HUES6 (cell line): ENCODE data around the gene ELAVL1.
A peak's percentile ranks its signal among the peaks of the same experiment; 100 is the strongest.

Source experiments
- H3K27ac ChIP-seq: 2 replicates; pipeline ENCODE4 v1.7.0; 2013; ENCODE audit warnings: low read depth, mild to moderate bottlenecking, low read length, inconsistent platforms
- H3K27me3 ChIP-seq: 2 replicates; pipeline ENCODE4 v1.6.1; 2013; ENCODE audit warnings: low read length; ENCODE audit not compliant: control insufficient read depth, insufficient read depth
- H3K36me3 ChIP-seq: 2 replicates; pipeline ENCODE4 v1.6.1; 2013; ENCODE audit warnings: low read length; ENCODE audit not compliant: control insufficient read depth, insufficient read depth
- H3K4me1 ChIP-seq: 2 replicates; pipeline ENCODE4 v1.6.1; 2013; ENCODE audit warnings: low read length; ENCODE audit not compliant: control insufficient read depth, insufficient read depth
- H3K4me3 ChIP-seq: 2 replicates; pipeline ENCODE4 v1.5.1; 2013; ENCODE audit warnings: low read depth, low read length
- H3K9ac ChIP-seq: one replicate; pipeline ENCODE4 v1.6.1; 2013; ENCODE audit warnings: mild to moderate bottlenecking, low read length
- H3K9me3 ChIP-seq: 2 replicates; pipeline ENCODE4 v1.6.1; 2013; ENCODE audit warnings: low read depth, low read length; ENCODE audit not compliant: control insufficient read depth, insufficient read depth

Gene ELAVL1

DNA sequence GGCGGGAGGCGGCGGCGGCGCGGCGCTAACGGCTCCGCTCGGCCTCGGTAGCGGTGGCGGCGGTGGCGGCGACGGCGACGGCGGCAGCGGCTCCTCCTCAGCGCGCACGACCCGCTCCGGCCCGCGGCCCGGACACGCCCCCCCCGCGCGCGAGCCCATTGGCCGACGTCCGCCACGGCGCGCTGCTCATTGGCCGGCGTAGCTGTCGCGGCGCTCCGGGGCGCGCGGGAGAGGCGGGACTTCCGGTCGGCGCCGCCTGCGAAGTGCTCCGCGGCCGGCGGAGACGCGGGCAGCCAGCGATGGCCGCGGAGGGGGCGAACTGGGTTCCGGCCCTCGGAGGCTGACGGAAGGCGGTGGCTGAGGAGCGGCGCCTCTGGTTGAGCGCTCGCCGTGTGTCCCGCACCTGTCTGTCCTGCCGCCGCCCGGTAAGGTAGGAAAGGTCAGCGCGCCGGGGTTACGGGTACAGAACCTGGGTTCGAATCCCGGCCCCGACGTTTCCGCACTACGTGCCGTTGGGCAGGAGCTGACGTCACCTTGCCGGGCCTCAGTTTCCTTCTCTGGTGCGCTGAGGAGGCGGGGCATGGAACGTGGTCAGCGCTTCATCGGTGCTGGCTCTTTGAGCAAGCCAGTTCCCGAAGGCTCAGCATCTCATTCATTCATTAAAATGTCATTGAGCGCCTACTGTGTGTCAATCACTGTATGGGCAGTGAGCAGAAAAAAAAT, at the start of gene ELAVL1:
Gene ELAVL1 (minus strand): TSS at position 108 of the 723 bp plus-strand sequence. CDS start 13,826 bp downstream, outside the sequence.
- Histone ChIP-seq H3K36me3 (peaks cover 15% of the 10 kb centered on the region; the same call in 1 of the 2 replicates), H3K27me3 (no peaks in the 10 kb centered on the region), H3K9ac (peak within 1 kb of the TSS; percentile 91), H3K27ac (peak within 1 kb of the TSS; percentile 85), H3K4me3 (peak within 1 kb of the TSS; percentile 99), H3K4me1 (peaks cover 11% of the 10 kb centered on the region), H3K9me3 (no peaks in the 10 kb centered on the region)

GRCh38 chr19:8054169-8054568, 48.7 kb upstream of the ELAVL1 start:
- H3K27me3 ChIP-seq: peaks cover 12% of the 10 kb centered on the region
- H3K27ac ChIP-seq: no peak overlapping the region
- no peaks in the 10 kb centered on the region for H3K9me3 ChIP-seq
- H3K4me3 ChIP-seq: no peak overlapping the region
- H3K9ac ChIP-seq: no peak overlapping the region
- H3K36me3 ChIP-seq: no peaks in the 10 kb centered on the region
- peaks cover 13% of the 10 kb centered on the region for H3K4me1 ChIP-seq

DNA sequence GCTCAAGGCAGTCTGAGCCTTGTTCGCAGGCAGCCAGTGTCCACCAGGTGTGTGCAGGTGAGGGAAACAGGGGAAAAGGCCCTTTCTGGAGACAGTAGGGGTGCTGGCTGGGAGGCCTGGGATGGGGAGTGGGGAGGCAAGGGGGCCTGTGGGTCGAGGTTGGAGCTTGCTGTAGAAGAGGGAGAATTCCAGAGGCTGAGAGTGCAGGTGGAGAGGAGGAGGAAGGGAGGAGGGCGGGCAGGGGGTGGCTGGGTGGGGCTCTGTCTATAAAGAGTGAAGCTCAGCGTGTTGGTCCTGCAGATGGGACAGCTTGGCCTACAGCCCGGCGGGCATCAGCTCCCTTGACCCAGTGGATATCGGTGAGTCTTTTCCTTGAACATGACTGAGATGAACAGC, 47.0 kb upstream of the ELAVL1 start, which contains the start of gene CCL25:
Gene CCL25 (plus strand): TSS at position 297 of the 396 bp plus-strand sequence. CDS start 290 bp downstream, outside the sequence.
- no peak within 1 kb of the TSS for H3K27ac ChIP-seq
- peaks cover 13% of the 10 kb centered on the region for H3K4me1 ChIP-seq
- peaks cover 21% of the 10 kb centered on the region for H3K27me3 ChIP-seq
- H3K4me3 ChIP-seq: no peak within 1 kb of the TSS; the same call in 1 of the 2 replicates
- no peaks in the 10 kb centered on the region for H3K36me3 ChIP-seq
- no peaks in the 10 kb centered on the region for H3K9me3 ChIP-seq
- H3K9ac ChIP-seq: peak within 1 kb of the TSS; percentile 11

GRCh38 chr19:8050274-8051096, 45.0 kb upstream of the ELAVL1 start:
- Histone ChIP-seq H3K9me3 (no peaks in the 10 kb centered on the region), H3K4me1 (peaks cover 13% of the 10 kb centered on the region), H3K9ac (peak overlapping the region; percentile 17), H3K27ac (no peak overlapping the region), H3K36me3 (no peaks in the 10 kb centered on the region), H3K4me3 (peak overlapping the region; percentile 71), H3K27me3 (peaks cover 21% of the 10 kb centered on the region)

DNA sequence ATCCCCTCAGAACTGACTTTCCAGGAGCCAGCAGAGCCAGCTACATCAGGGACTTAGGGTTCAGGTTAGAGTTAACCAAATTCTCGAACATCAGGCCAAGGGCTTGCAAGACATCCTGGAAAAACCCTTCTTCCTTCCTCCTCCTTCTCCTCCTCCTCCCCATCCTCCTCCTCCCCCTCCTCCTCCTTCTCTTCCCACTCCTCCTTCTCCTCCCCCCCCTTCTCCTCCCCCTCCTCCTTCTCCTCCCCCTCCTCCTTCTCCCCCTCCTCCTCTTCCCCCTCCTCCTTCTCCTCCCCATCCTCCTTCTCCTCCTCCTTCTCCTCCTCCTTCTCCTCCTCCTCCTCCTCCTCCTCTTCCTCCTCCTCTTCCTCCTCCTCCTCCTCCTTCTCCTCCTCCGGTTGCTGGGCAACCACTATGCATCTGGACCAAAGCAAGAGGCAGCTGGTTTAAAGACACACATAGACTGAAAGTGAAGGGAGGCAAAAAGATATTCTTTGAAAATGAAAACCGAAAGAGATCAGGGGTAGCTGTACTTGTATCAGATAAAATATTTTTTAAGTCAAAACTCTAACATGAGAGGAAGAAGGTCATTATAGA, 41.2 kb upstream of the ELAVL1 start:
- Histone ChIP-seq H3K36me3 (no peaks in the 10 kb centered on the region), H3K4me3 (no peak overlapping the region), H3K4me1 (no peaks in the 10 kb centered on the region; the same call in 1 of the 2 replicates), H3K27ac (no peak overlapping the region), H3K9ac (no peak overlapping the region), H3K9me3 (no peaks in the 10 kb centered on the region), H3K27me3 (peaks cover 21% of the 10 kb centered on the region)

DNA sequence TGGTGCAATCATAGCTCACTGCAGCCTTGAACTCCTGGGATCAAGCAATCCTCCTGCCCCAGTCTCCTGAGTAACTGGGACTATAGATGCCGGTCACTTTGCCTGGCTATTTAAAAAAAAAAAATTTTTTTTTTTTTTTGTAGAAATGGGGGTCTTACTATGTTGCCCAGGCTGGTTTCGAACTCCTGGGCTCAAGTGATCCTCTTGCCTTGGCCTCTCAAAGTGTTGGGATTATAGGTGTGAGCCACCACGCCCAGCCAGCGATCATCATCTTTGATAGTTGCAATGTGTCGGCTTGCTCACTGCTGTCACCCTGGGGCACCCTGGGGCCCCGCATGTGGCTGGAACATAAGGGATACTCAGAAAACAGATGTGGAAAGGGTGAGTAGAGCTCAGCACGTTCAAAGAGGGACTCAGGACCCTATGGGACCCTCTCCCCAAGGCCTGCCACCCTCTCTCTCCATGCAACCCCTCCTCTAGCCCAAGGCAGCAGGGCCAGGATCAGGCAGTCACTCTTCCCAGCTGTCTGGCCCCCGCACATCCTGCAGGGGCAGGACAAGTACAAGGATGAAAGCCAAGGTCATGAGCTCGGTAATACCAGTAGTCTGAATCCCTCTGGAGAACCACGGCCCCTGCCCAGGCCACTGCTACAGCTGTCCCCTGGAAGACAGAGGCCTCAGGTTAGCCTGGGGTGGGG, 40.6 kb upstream of the ELAVL1 start:
- Histone ChIP-seq H3K36me3 (no peaks in the 10 kb centered on the region), H3K4me1 (no peaks in the 10 kb centered on the region; the same call in 1 of the 2 replicates), H3K9me3 (no peaks in the 10 kb centered on the region), H3K27me3 (peaks cover 21% of the 10 kb centered on the region), H3K4me3 (no peak overlapping the region), H3K9ac (no peak overlapping the region), H3K27ac (no peak overlapping the region)

DNA sequence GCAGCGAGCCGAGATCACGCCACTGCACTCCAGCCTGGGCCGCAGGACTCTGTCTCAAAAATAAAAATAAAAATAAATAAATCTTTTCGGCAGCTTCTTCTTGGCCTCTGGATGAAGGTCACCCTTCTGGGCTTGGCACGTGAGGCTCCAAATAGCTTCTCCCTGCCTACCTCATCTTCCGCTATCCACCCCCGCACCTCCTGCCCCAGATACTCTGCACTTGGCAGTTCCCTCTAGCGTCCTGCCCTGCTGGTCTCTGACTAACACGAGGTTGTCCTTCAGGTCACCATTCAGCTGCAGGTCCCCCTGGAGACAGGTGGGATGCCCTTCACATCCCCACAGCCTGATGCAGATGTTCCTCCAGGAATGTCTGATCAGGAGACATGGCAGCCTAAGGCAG, 38.6 kb upstream of the ELAVL1 start:
- no peak overlapping the region for H3K4me3 ChIP-seq
- H3K9me3 ChIP-seq: no peaks in the 10 kb centered on the region
- no peaks in the 10 kb centered on the region for H3K4me1 ChIP-seq
- peaks cover 8% of the 10 kb centered on the region; the same call in 1 of the 2 replicates for H3K27me3 ChIP-seq
- H3K27ac ChIP-seq: no peak overlapping the region
- no peaks in the 10 kb centered on the region for H3K36me3 ChIP-seq
- H3K9ac ChIP-seq: no peak overlapping the region

DNA sequence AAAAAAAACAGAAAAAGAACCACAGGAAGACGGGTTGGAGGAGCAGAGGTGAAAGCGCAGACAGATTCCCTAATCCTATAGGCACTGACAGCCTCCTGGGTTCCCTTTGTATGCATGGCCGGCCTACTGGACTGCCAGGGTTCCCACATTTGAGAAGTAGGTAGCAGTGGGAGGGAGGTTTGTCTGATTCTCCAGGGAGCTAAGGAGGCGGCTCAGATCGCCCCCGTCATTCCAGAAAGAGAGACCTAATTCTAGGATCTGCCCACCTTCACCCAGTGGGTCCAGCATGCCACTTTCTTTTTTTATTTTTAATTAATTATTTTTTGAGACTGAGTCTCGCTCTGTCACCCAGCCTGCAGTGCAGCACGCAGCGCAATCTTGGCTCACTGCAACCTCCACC, 37.5 kb upstream of the ELAVL1 start:
- Histone ChIP-seq H3K9me3 (no peaks in the 10 kb centered on the region), H3K4me1 (no peaks in the 10 kb centered on the region), H3K27ac (no peak overlapping the region), H3K36me3 (no peaks in the 10 kb centered on the region), H3K27me3 (no peaks in the 10 kb centered on the region; the same call in 1 of the 2 replicates), H3K4me3 (no peak overlapping the region), H3K9ac (no peak overlapping the region)

- no peaks in the 10 kb centered on the region for H3K9me3 ChIP-seq
- H3K4me3 ChIP-seq: no peak overlapping the region
- no peaks in the 10 kb centered on the region for H3K27me3 ChIP-seq
- no peaks in the 10 kb centered on the region for H3K4me1 ChIP-seq
- H3K36me3 ChIP-seq: no peaks in the 10 kb centered on the region
- no peak overlapping the region for H3K9ac ChIP-seq
- no peak overlapping the region for H3K27ac ChIP-seq
Observed at GRCh38 chr19:8041531-8041931, 36.1 kb upstream of the ELAVL1 start.

- Histone ChIP-seq H3K9me3 (no peaks in the 10 kb centered on the region), H3K36me3 (no peaks in the 10 kb centered on the region), H3K27me3 (no peaks in the 10 kb centered on the region; the same call in 1 of the 2 replicates), H3K9ac (no peak overlapping the region), H3K4me3 (no peak overlapping the region), H3K4me1 (peaks cover 4% of the 10 kb centered on the region; the same call in 1 of the 2 replicates), H3K27ac (no peak overlapping the region)
Observed at GRCh38 chr19:8039231-8039630, 33.8 kb upstream of the ELAVL1 start.
